ENCODE measurements around the gene GTF2H4.
"Not testable (repeated sequence)": the region's sequence is repeated elsewhere in the genome, so short reads cannot be mapped to it uniquely, and the experiment has no call there.

Gene GTF2H4

DNA sequence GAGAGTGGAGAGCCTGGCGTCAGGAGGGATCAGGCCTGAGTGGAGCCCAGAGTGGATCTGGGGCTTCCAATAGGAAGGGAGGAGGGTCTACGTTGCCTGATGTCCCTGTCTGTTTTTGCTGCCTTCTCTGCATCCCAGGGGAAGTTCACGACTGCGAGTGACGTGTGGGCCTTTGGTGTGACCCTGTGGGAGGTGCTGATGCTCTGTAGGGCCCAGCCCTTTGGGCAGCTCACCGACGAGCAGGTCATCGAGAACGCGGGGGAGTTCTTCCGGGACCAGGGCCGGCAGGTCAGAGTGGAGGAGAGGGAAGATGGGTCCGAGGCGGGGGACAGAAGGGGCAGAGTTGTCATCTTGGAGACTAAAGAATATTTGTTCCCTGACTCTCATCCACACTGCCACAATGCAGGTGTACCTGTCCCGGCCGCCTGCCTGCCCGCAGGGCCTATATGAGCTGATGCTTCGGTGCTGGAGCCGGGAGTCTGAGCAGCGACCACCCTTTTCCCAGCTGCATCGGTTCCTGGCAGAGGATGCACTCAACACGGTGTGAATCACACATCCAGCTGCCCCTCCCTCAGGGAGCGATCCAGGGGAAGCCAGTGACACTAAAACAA lies 9.2 kb upstream of the GTF2H4 start:
- H3K36me3 ChIP-seq = peaks cover 65% of the 10 kb centered on the region
- DNase-seq = no peak
- TF ChIP-seq, protein P1, sequence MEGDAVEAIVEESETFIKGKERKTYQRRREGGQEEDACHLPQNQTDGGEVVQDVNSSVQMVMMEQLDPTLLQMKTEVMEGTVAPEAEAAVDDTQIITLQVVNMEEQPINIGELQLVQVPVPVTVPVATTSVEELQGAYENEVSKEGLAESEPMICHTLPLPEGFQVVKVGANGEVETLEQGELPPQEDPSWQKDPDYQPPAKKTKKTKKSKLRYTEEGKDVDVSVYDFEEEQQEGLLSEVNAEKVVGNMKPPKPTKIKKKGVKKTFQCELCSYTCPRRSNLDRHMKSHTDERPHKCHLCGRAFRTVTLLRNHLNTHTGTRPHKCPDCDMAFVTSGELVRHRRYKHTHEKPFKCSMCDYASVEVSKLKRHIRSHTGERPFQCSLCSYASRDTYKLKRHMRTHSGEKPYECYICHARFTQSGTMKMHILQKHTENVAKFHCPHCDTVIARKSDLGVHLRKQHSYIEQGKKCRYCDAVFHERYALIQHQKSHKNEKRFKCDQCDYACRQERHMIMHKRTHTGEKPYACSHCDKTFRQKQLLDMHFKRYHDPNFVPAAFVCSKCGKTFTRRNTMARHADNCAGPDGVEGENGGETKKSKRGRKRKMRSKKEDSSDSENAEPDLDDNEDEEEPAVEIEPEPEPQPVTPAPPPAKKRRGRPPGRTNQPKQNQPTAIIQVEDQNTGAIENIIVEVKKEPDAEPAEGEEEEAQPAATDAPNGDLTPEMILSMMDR (IDR thresholded peaks at IDR 0.05; ENCODE audit: low read depth, low read length) = no peak
- no peaks in the 10 kb centered on the region for H3K27me3 ChIP-seq (ENCODE audit: insufficient read depth, low read depth, severe bottlenecking)
- H3K4me3 ChIP-seq (ENCODE audit: low read depth, low read length) = no peak overlapping the region
- no peak overlapping the region for H3K27ac ChIP-seq
- no peaks in the 10 kb centered on the region for H3K9me3 ChIP-seq (ENCODE audit: severe bottlenecking)

DNA sequence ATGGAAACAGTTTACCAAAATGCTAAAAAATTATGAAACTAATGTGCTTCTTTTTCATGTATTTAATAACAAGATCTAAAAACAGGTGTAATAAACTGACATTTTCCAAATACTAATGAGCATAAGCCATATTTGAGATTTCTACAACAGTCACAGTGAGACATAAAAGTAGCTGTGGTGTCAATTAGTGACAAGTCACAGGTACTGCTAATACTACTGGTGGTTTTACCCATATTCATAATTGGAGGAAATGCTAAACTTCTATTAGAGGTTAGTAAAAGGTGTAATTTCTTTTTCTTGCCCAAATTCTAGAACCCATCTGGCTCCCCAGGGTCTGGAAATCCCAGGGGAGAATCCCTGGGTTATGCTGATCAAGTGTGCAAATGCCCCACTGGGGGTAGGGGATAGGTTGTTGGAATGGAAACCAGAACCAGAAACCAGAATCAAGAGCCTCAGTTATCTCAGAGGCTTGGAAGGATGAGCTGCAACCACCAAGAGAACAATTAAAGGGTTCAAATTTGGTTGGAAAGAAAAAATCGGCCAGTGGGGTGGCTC lies 7.1 kb upstream of the GTF2H4 start:
- DNase-seq = no peak
- H3K9me3 ChIP-seq (ENCODE audit: severe bottlenecking) = no peaks in the 10 kb centered on the region
- TF ChIP-seq, protein P1 (IDR thresholded peaks at IDR 0.05; ENCODE audit: low read depth, low read length) = no peak
- H3K27ac ChIP-seq = no peak overlapping the region
- H3K27me3 ChIP-seq (ENCODE audit: insufficient read depth, low read depth, severe bottlenecking) = no peaks in the 10 kb centered on the region
- no peak overlapping the region for H3K4me3 ChIP-seq (ENCODE audit: low read depth, low read length)
- peaks cover 44% of the 10 kb centered on the region for H3K36me3 ChIP-seq

GRCh38 chr6:30901436-30901835 lies 6.6 kb upstream of the GTF2H4 start:
- Histone ChIP-seq H3K9me3 (ENCODE audit: severe bottlenecking) (no peaks in the 10 kb centered on the region), H3K27me3 (ENCODE audit: insufficient read depth, low read depth, severe bottlenecking) (no peaks in the 10 kb centered on the region), H3K27ac (no peak overlapping the region), H3K4me3 (ENCODE audit: low read depth, low read length) (no peak overlapping the region), H3K36me3 (peaks cover 39% of the 10 kb centered on the region)
- no peak for DNase-seq
- TF ChIP-seq, protein P1 (IDR thresholded peaks at IDR 0.05; ENCODE audit: low read depth, low read length) = no peak

DNA sequence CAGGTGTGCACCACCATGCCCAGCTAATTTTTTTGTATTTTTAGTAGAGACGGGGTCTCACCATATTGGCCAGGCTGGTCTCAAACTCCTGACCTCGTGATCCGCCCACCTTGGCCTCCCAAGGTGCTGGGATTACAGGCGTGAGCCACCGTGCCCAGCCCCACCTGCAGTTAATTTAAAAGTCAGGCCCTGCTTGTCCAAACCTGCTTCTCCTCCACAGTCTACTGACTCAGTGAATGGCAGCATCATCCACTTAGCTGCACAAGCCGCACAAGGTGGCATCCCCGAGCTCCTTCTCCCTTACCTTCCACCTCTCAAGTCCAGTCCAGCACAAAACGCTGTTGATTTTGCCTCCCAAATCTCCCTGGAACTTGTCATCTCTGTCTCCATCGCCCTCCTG lies 5.8 kb upstream of the GTF2H4 start:
- H3K27ac ChIP-seq; H3K27me3 ChIP-seq (ENCODE audit: insufficient read depth, low read depth, severe bottlenecking): not testable (repeated sequence)

DNA sequence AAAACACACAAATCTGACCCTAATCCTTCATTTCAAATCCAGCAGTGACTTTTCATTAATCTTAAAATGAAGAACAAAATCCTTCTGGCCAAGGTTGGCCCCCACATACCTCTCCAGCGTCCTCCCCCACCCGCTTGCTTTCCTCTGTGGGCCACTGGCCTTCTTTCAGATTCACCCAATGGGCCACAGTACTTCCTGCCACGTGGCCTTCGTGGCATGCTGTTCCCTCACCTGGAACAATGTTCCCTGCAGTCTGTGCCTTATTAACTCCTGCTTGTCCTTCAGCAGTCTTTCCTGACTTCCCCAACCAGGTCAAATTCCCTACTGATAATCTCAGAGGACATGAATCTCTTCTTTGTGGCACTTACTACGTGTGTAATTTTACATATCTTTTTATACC lies 5.3 kb upstream of the GTF2H4 start:
- DNase-seq = no peak
- Histone ChIP-seq H3K36me3 (peaks cover 28% of the 10 kb centered on the region), H3K27ac (no peak overlapping the region), H3K9me3 (ENCODE audit: severe bottlenecking) (no peaks in the 10 kb centered on the region), H3K4me3 (ENCODE audit: low read depth, low read length) (no peak overlapping the region), H3K27me3 (ENCODE audit: insufficient read depth, low read depth, severe bottlenecking) (no peaks in the 10 kb centered on the region)
- TF ChIP-seq, protein P1 (IDR thresholded peaks at IDR 0.05; ENCODE audit: low read depth, low read length) = no peak

More for the DNA sequence above, 5.8 kb upstream of the GTF2H4 start:
- not testable (repeated sequence) for H3K9me3 ChIP-seq (ENCODE audit: severe bottlenecking); DNase-seq; H3K4me3 ChIP-seq (ENCODE audit: low read depth, low read length)
- H3K36me3 ChIP-seq = peaks cover 33% of the 10 kb centered on the region

DNA sequence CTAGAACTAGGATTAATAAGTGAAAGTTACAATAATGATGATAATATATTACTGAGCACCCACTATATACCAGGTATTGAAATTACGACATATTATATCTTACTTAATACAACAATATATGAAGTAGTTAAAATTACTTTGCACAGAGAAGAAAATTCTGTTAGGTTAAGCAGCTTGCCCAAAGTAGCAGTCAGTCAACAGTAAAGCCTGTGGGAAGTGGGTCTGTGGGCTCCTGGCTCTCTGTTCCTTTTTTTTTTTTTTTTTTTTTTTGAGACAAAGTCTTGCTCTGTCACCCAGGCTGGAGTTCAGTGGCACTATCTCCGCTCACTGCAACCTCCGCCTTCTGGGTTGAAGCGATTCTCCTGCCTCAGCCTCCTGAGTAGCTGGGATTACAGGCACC lies 4.8 kb upstream of the GTF2H4 start:
- H3K36me3 ChIP-seq = peaks cover 25% of the 10 kb centered on the region
- H3K4me3 ChIP-seq (ENCODE audit: low read depth, low read length) = no peak overlapping the region
- H3K9me3 ChIP-seq (ENCODE audit: severe bottlenecking) = no peaks in the 10 kb centered on the region
- TF ChIP-seq, protein P1 (IDR thresholded peaks at IDR 0.05; ENCODE audit: low read depth, low read length) = no peak
- DNase-seq = no peak
- H3K27ac ChIP-seq = no peak overlapping the region
- no peaks in the 10 kb centered on the region for H3K27me3 ChIP-seq (ENCODE audit: insufficient read depth, low read depth, severe bottlenecking)

DNA sequence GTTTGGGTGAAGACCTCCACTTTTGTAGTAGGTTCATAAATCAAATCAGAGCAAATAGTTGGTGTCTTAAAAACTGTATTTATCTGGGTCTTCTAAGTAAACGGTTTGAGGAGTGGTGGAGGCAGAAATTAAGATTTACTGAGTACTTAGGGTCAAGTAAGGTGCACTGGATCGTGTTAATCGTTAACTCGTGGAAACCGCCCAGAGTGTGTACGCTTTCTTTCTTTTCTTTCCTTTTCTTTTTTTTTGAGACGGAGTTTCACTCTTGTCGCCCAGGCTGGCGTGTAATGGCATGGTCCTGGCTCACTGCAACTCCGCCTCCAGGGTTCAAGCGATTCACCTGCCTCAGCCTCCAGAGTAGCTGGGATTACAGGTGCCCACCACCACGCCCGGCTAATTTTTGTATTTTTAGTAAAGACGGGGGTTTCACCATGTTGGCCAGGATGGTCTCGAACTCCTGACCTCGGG lies 683 bp upstream of the GTF2H4 start:
- not testable (repeated sequence) for H3K27me3 ChIP-seq (ENCODE audit: insufficient read depth, low read depth, severe bottlenecking); DNase-seq; H3K9me3 ChIP-seq (ENCODE audit: severe bottlenecking)
- H3K36me3 ChIP-seq = peaks cover 32% of the 10 kb centered on the region
- H3K4me3 ChIP-seq (ENCODE audit: low read depth, low read length) = peak overlapping the region; percentile 94
- peak overlapping the region; percentile 35 for H3K27ac ChIP-seq

Data from WERI-Rb-1 (cell line).